NB4 (cell line): ENCODE data around the gene LGALS3BP.

Experiments
- DNase-seq: peaks from one replicate; pipeline ENCODE4 v3.0.0; 2010; ENCODE audit warnings: low read depth
- H3K4me3 ChIP-seq: one replicate; pipeline ENCODE4 v1.5.1; 2011; ENCODE audit warnings: mild to moderate bottlenecking, low read depth, low read length, moderate library complexity
- MAX ChIP-seq: IDR thresholded peaks from 2 replicates; pipeline ENCODE4 v1.6.1; 2011; ENCODE audit warnings: low read depth, low read length
- MYC ChIP-seq: IDR thresholded peaks from 2 replicates; pipeline ENCODE4 v1.6.1; 2011; ENCODE audit warnings: low read depth, low read length
- POLR2A ChIP-seq: IDR thresholded peaks from 2 replicates; pipeline ENCODE4 v1.6.1; 2011; ENCODE audit warnings: mild to moderate bottlenecking; ENCODE audit not compliant: insufficient read length; ENCODE audit errors: extremely low read depth
- TF ChIP-seq, protein P1 (sequence below): IDR thresholded peaks from one replicate; pipeline ENCODE4 v1.5.1; 2012; ENCODE audit warnings: low read depth, low read length

LGALS3BP gene

GRCh38 chr17:79020631-79021301 lies 41.0 kb upstream of the LGALS3BP start:
- no peak overlapping the region for H3K4me3 ChIP-seq
- no peak for DNase-seq
- TF ChIP-seq MYC = no peak
- no peak for TF ChIP-seq MAX
- TF ChIP-seq POLR2A = no peak
- TF ChIP-seq, protein P1, sequence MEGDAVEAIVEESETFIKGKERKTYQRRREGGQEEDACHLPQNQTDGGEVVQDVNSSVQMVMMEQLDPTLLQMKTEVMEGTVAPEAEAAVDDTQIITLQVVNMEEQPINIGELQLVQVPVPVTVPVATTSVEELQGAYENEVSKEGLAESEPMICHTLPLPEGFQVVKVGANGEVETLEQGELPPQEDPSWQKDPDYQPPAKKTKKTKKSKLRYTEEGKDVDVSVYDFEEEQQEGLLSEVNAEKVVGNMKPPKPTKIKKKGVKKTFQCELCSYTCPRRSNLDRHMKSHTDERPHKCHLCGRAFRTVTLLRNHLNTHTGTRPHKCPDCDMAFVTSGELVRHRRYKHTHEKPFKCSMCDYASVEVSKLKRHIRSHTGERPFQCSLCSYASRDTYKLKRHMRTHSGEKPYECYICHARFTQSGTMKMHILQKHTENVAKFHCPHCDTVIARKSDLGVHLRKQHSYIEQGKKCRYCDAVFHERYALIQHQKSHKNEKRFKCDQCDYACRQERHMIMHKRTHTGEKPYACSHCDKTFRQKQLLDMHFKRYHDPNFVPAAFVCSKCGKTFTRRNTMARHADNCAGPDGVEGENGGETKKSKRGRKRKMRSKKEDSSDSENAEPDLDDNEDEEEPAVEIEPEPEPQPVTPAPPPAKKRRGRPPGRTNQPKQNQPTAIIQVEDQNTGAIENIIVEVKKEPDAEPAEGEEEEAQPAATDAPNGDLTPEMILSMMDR = no peak

DNA sequence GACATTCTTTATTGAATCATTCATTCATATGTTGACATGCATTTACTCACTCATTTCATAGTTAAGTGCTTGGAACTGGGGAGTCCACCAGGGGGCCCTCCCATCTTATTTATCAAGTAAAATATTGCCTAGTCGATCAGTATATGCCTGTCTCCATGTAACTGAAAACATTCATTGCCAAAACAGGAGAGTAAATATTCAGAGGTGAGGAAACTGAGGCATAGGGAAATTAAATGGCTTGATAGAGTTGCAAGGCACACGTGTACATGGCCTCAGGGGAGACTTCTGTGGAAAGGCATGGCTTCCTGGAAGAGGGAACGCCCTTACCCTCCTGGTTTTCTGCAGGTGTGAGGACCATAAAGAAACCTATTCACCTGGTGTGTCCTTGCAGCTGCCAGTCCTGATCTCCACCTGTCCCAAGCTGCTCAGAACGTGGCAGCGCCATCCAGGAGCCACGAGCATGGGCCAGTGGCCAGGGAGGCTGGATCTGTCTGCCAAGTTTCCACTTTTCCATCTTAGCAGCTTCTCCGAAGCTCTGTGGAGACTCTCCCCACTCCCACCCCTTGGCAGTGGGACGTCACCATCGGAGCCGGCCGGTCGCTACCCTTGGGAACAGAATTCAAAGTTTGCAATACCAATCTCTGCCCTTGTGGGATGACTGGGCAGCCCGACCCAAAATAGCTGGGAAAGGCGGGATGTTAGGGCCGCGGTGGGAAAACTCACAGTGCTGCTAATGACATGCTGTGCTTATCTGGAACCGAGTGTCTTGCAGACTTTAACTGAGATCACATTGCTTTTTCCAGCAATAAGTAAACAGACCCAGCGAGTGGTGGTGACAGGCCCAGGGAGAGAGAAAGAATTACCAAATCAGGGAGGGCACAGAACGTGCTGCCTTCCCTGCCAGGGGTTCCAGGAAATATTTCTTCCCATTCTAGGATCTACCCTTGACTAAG lies 40.2 kb upstream of the LGALS3BP start:
- no peak overlapping the region for H3K4me3 ChIP-seq
- TF ChIP-seq, protein P1 = peak; percentile 51
- TF ChIP-seq POLR2A = no peak
- peak; percentile 66 for DNase-seq

DNA sequence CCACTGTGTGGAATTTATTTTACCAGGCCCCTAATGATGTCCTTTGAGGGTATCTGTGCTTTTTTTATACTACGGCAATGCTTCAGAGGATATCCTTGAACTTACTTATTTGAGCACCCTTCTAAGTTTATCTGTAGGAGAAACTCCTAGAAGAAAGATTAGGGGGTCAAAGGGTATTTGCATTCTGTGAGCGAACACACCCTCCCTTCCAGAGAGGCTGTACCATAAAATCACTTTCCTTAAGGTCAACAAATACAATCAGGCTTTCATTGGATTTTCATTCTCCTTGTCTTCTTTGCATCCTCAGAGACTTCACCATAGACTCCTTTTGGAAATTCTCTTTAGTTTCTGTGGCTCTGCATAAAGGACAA lies 39.5 kb upstream of the LGALS3BP start:
- TF ChIP-seq MAX (no peak), POLR2A (no peak), MYC (no peak)
- TF ChIP-seq, protein P1 = no peak
- H3K4me3 ChIP-seq = no peak overlapping the region
- DNase-seq = no peak

GRCh38 chr17:79018370-79018695 lies 38.6 kb upstream of the LGALS3BP start:
- no peak overlapping the region for H3K4me3 ChIP-seq
- no peak for DNase-seq
- TF ChIP-seq POLR2A (no peak), MYC (no peak), MAX (no peak)
- TF ChIP-seq, protein P1 = no peak

- TF ChIP-seq POLR2A = no peak
- no peak for TF ChIP-seq MYC
- no peak for TF ChIP-seq MAX
- TF ChIP-seq, protein P1 = no peak
- DNase-seq = no peak
- H3K4me3 ChIP-seq = no peak overlapping the region
These were observed 38.0 kb upstream of the LGALS3BP start for GRCh38 chr17:79017546-79018369.
